H54 (cell line): ENCODE results near the gene LINC01488.

Experiments used
- DNase-seq: peaks from one replicate; pipeline ENCODE4 v3.0.0; 2011; ENCODE audit warnings: low spot score, mixed read lengths; ENCODE audit not compliant: insufficient read length
- FAIRE-seq: peaks from 3 replicates; lab custom pipeline; 2011; peaks lifted over from hg19 to GRCh38; lab: Jason Lieb, UNC
- POLR2A ChIP-seq: IDR thresholded peaks from 2 replicates; pipeline ENCODE4 v1.6.1; 2011; ENCODE audit warnings: low read depth, mild to moderate bottlenecking, low read length

LINC01488 gene

GRCh38 chr11:69440876-69441275, 40.6 kb upstream of the LINC01488 start:
- DNase-seq (no peak), FAIRE-seq (no peak)
- TF ChIP-seq POLR2A = no peak

- no peak for FAIRE-seq
- TF ChIP-seq POLR2A = no peak
- DNase-seq = no peak
Measured at GRCh38 chr11:69442012-69442806, 39.3 kb upstream of the LINC01488 start.

GRCh38 chr11:69442807-69443137, 38.7 kb upstream of the LINC01488 start:
- DNase-seq (no peak), FAIRE-seq (no peak)
- no peak for TF ChIP-seq POLR2A

GRCh38 chr11:69443138-69443967, 38.1 kb upstream of the LINC01488 start:
- DNase-seq = peak; percentile 94
- no peak for FAIRE-seq
- peak; percentile 83; the same call in 1 of the 2 replicates for TF ChIP-seq POLR2A

DNA sequence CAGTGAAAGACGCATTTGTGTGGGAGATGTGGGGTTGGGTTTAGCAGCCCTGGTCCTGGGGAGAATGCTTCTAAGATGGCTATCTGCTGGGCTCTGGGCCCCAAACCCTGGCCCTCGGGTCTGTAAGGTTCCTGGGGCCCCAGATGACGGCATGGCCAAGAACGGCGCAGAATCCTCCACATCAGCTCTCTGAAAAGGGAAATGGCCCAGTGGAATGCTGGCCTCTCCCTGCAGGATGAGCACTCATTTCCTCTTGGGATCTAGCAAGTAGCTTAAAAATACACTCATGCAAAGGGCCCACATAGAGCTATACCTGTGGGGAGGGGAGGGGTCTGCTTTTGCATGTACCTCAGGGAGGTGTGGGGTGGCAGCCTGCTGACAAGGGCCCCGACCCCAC, 37.5 kb upstream of the LINC01488 start:
- no peak for TF ChIP-seq POLR2A
- FAIRE-seq (no peak), DNase-seq (no peak)

DNA sequence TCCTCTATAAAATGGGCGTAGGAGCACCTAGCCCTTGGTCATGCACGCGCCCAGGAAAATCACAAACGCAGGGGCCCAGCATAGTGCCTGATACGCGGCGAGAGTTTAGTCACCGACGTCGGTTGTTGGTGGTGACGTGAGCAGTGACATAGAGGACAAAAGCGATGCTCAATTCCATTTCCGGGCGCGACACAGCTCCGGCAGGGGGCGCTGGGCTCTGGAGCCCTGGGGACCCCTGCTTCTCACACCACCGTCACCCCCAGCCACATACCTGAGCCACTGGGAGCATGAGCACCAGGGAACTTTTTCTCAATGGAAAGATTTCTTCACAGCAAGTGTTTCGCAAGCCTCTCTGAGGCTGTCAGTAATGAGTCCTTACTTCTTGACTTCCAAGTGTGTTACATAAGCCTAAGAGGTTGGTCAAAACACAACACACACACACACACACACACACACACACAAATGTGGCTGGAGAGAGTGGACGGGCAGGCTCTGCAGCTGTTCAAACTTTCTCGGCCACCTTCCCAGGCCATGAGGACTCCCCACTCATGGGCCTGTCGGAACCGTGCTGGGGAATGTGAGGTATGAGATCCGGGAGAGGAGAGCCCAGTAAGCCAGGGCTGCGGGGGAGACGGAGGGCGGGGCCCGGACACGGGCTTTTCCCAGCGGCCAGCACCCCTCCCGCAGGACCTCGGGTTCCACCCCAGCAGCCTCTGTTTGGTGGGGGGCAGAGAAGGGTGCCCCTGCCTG, 36.9 kb upstream of the LINC01488 start:
- no peak for DNase-seq
- TF ChIP-seq POLR2A = no peak
- FAIRE-seq = no peak

GRCh38 chr11:69445131-69445470, 36.4 kb upstream of the LINC01488 start:
- no peak for DNase-seq
- FAIRE-seq = no peak
- no peak for TF ChIP-seq POLR2A

DNA sequence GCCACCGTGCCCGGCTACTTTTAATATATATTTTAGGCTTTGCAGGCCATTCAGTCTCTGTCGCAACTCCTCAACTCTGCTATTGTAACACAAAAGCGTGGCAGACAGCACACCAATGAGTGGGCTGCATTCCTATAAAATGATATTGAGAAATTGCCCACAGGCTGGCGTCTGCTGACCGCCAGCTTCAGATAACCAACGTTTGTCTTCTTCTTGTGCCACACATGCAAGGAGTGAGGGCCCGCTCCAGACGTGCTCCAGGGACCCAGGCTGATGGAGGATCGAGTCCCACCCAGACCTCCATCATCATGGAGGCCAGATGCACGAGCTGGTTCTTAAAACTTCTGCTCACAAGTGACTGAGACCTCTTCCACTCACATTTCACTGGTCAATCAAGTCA, 35.4 kb upstream of the LINC01488 start:
- DNase-seq (no peak), FAIRE-seq (no peak)
- TF ChIP-seq POLR2A = no peak

DNA sequence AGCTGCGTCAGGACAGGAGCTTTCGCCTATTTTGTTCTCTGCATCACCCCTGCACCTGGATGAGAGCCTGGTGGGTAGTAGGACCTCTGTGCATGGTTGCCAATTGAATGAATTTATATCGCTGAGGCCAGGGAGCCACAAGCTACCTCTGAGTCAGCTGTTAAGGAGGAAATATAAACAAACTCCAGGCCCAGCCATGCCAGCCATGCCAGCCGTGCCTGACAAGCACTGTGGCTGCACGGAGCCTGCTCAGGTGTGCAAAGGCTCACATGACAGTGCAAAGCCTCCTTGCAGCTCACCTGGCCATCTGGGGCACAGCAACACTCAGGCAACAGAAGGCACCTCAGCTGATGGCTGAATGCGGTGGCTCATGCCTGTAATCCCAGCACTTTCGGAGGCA, 33.7 kb upstream of the LINC01488 start:
- peak; percentile 63 for DNase-seq
- no peak for TF ChIP-seq POLR2A
- FAIRE-seq = no peak

GRCh38 chr11:69448471-69449284, 32.8 kb upstream of the LINC01488 start:
- DNase-seq = no peak
- no peak for FAIRE-seq
- TF ChIP-seq POLR2A = no peak

DNA sequence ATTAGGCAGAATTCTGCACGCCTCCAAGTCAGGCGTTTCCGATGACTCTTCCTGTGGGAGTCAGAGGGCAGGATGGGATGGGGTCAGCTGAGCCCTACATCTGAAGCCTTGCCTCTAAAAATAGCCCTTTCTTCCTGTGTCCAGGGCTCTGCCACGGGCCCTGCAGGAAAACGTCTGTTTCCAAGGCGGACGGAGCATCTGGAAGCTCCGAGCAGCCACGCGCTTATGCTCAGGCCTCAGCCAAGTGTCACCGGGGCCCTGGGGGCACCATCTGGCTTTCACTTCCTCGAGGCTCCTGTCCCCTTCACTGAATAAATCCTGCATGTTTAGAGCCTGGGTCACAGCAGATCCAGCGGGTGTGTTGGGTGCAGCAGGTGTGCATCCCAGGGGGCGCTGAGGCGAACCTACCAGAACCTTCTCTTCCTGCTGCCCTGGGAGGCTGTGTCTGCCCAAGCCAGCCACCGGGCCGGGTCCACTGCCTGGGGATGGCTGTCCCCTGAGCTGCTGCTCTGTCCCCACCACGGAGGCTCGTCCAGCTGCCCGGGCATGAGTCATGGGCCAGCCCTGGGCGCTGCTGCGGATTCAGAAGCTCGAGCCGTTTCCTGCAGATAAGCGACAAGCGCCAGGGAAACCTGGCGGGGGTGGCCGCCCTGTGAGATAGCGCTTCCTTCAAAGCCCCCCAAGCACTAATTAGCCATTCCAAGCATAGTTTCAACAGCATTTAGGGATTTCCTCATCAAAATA, 32.0 kb upstream of the LINC01488 start:
- DNase-seq (peak; percentile 82), FAIRE-seq (no peak)
- TF ChIP-seq POLR2A = no peak

DNA sequence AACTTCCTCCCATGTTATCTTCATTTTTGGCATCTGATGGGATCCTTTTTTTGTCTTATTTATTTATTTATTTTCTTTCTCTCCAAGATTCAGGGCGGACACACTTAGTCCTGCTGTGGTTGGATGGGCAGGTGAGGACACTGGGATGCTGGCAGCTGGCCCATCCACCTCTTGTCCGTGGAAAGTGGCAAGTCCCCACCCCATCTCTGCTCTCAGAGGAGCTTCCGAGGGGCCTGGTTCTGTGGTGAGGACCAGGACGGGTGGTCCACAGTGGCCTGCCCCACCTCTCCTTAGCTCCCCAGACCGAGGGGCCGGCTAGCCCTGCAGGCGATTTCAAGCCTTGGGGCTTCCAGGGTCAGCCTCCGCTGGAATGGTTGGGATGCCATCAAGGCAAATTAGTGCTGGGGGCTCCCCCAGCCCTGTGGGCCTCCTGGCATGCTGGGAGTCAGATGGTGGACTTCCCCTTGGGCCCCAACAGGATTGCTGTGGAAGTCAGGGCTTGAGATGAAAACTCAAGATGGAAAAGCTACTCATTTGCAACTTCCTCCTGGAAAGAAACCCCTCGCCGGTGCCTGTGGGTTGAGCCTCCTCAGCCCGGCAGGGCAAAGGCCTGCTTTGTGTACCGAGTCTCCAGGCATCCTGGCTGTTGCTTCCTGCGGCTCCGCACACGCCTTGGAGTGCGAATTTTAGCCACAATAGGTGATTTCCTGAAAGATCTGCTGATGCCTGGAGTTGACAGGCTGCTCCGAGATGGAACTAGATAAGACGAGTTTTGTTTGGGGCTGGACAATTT, 31.2 kb upstream of the LINC01488 start:
- DNase-seq = no peak
- no peak for FAIRE-seq
- no peak; the same call in 1 of the 2 replicates for TF ChIP-seq POLR2A
